Measurements from ENCODE around the gene FAM168A.

The FAM168A gene

DNA sequence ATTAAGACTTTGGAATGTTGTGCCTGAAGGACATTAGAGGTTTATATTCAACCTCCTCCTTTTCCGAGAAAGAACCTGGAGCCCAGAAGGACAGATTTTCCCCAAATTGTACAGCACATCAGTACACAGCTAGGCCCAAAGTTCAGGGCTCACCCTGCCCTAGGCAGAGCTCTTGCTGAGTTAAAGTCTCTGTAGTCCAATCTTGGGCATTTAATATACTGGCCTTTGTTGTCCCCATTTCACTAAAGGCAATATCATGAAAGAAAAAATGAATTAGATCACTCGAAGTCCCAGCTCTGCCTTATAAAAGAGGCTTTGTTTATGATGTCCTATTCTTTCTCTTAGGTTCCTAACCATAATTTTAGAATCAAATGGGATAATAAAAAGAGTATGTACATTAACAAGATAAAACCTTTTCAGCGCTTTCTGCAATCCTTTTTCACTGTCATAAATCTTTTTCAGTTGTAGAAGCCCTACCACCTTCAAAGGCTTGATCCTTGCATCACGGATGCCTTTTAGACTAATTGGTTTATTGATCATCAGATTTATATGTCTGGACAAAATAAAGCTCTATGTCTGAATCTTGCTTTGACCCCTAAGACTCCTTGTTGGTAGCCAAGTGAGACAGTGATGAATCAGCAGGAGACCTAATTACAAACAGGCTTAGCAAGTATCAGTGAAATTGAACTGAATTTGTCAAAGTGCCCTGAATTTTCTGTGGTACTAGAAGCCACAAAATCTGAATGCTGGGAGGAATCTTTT lies 181.9 kb downstream of the FAM168A start:
- TF ChIP-seq CTCF (IDR thresholded peaks at IDR 0.05; ENCODE audit: low read depth, low read length, poor library complexity, severe bottlenecking) (no peak), EZH2phosphoT487 (IDR thresholded peaks at IDR 0.05; ENCODE audit: borderline replicate concordance, low read length) (no peak)
- H3K4me2 ChIP-seq (ENCODE audit: low read length): no peak overlapping the region
- H3K9me3 ChIP-seq (ENCODE audit: control insufficient read depth, insufficient read depth, low read length): no peaks in the 10 kb centered on the region
- H3K27me3 ChIP-seq (ENCODE audit: control insufficient read depth, low read length): no peaks in the 10 kb centered on the region
- H3F3A ChIP-seq (ENCODE audit: control insufficient read depth, insufficient read depth): no peaks in the 10 kb centered on the region
- no peaks in the 10 kb centered on the region for H3K79me2 ChIP-seq (ENCODE audit: control insufficient read depth, low read length)
- H3K4me1 ChIP-seq (ENCODE audit: control insufficient read depth, low read length): no peaks in the 10 kb centered on the region
- no peaks in the 10 kb centered on the region; the same call in 1 of the 2 replicates for H4K20me1 ChIP-seq (ENCODE audit: control insufficient read depth, insufficient read depth, low read depth, low read length)
- H3K36me3 ChIP-seq (ENCODE audit: control insufficient read depth, low read length): peaks cover 15% of the 10 kb centered on the region
- no peaks in the 10 kb centered on the region for H3K9me2 ChIP-seq (replicated peaks; ENCODE audit: control insufficient read depth, low read length)
- H3K4me3 ChIP-seq (ENCODE audit: low read length): no peak overlapping the region
- no peak overlapping the region for H3K27ac ChIP-seq (ENCODE audit: low read depth, low read length)

- H3K4me1 ChIP-seq (ENCODE audit: control insufficient read depth, low read length): no peaks in the 10 kb centered on the region
- no peaks in the 10 kb centered on the region for H3K9me2 ChIP-seq (replicated peaks; ENCODE audit: control insufficient read depth, low read length)
- no peaks in the 10 kb centered on the region for H3K27me3 ChIP-seq (ENCODE audit: control insufficient read depth, low read length)
- no peaks in the 10 kb centered on the region; the same call in 1 of the 2 replicates for H4K20me1 ChIP-seq (ENCODE audit: control insufficient read depth, insufficient read depth, low read depth, low read length)
- H3K27ac ChIP-seq (ENCODE audit: low read depth, low read length): no peak overlapping the region
- no peaks in the 10 kb centered on the region for H3F3A ChIP-seq (ENCODE audit: control insufficient read depth, insufficient read depth)
- H3K79me2 ChIP-seq (ENCODE audit: control insufficient read depth, low read length): no peaks in the 10 kb centered on the region
- H3K9me3 ChIP-seq (ENCODE audit: control insufficient read depth, insufficient read depth, low read length): no peaks in the 10 kb centered on the region
- H3K4me2 ChIP-seq (ENCODE audit: low read length): no peak overlapping the region
- TF ChIP-seq CTCF (IDR thresholded peaks at IDR 0.05; ENCODE audit: low read depth, low read length, poor library complexity, severe bottlenecking) (no peak), EZH2phosphoT487 (IDR thresholded peaks at IDR 0.05; ENCODE audit: borderline replicate concordance, low read length) (no peak)
- no peak overlapping the region for H3K4me3 ChIP-seq (ENCODE audit: low read length)
- H3K36me3 ChIP-seq (ENCODE audit: control insufficient read depth, low read length): peaks cover 18% of the 10 kb centered on the region
These were observed 182.8 kb downstream of the FAM168A start for GRCh38 chr11:73414977-73415651.

DNA sequence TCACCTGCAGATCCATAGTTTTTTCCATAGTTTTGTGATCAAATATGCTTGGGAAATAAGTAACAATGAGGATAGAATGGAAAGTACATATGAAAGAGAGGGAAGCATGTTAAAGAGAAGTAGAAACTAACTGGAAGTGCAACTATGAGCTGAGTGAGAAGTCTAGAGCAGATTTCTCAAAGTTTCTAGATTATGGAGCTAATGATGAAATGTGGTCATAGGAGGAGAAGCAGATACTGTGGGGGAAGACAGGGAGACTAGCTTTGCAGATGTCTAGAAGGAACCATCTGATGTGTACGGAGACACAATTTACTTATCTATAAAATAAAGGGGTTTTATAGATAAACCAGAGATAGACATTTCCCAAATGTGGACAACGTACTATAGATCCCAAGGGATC lies 184.7 kb downstream of the FAM168A start:
- Histone ChIP-seq H3K4me2 (ENCODE audit: low read length) (no peak overlapping the region), H4K20me1 (ENCODE audit: control insufficient read depth, insufficient read depth, low read depth, low read length) (no peaks in the 10 kb centered on the region; the same call in 1 of the 2 replicates), H3K4me3 (ENCODE audit: low read length) (no peak overlapping the region), H3K36me3 (ENCODE audit: control insufficient read depth, low read length) (peaks cover 22% of the 10 kb centered on the region), H3K79me2 (ENCODE audit: control insufficient read depth, low read length) (no peaks in the 10 kb centered on the region), H3K9me2 (replicated peaks; ENCODE audit: control insufficient read depth, low read length) (no peaks in the 10 kb centered on the region), H3K9me3 (ENCODE audit: control insufficient read depth, insufficient read depth, low read length) (no peaks in the 10 kb centered on the region), H3K4me1 (ENCODE audit: control insufficient read depth, low read length) (no peaks in the 10 kb centered on the region), H3K27ac (ENCODE audit: low read depth, low read length) (no peak overlapping the region), H3F3A (ENCODE audit: control insufficient read depth, insufficient read depth) (no peaks in the 10 kb centered on the region), H3K27me3 (ENCODE audit: control insufficient read depth, low read length) (no peaks in the 10 kb centered on the region)
- TF ChIP-seq EZH2phosphoT487 (IDR thresholded peaks at IDR 0.05; ENCODE audit: borderline replicate concordance, low read length) (no peak), CTCF (IDR thresholded peaks at IDR 0.05; ENCODE audit: low read depth, low read length, poor library complexity, severe bottlenecking) (no peak)

All from DOHH2 (cell line).